Sigmoid colon (tissue), 7 donors: Measurements from ENCODE around the gene CYP3A5. TPM values are rescaled to one million over a fixed set of nuclear protein-coding genes. Genes with fewer than 3 reads are reported as not detected.

Experiments used
- DNase-seq: peaks from one replicate; pipeline ENCODE4 v3.0.0-alpha.2; 2019
- H3K27ac ChIP-seq, 4 donors: fragments of 200-600 bp; sonication (generic); one replicate each; pipeline ENCODE4 v1.5.1; 2016 to 2019; ENCODE audit warnings: mild to moderate bottlenecking in 1 of 4
- H3K27me3 ChIP-seq, 3 donors: fragments of 200-600 bp; sonication (generic); one replicate each; pipeline ENCODE4 v1.5.1; 2019; ENCODE audit warnings: mild to moderate bottlenecking in 1 of 3
- H3K36me3 ChIP-seq, 4 donors: fragments of 200-600 bp; sonication (generic); one replicate each; pipeline ENCODE4 v1.5.1; 2016 to 2019
- H3K4me1 ChIP-seq, 4 donors: fragments of 200-600 bp; sonication (generic); one replicate each; pipeline ENCODE4 v1.5.1; 2017 to 2019
- H3K4me3 ChIP-seq, 4 donors: fragments of 200-600 bp; sonication (generic); one replicate each; pipeline ENCODE4 v1.5.1; 2017 to 2019; ENCODE audit warnings: mild to moderate bottlenecking in 2 of 4, moderate library complexity in 1 of 4
- H3K9me3 ChIP-seq, 4 donors: fragments of 200-600 bp in 3 of 4; sonication (generic) in 3 of 4; one replicate each; pipeline versions ENCODE4 v1.5.1 to v1.6.1; 2013 to 2019
- CTCF ChIP-seq, 4 experiments: fragments of 450-650 bp in 3 of 4; fragments of 200-600 bp in 1 of 4; IDR thresholded peaks; one replicate each; pipeline ENCODE4 v1.5.1; 2016 to 2019; ENCODE audit warnings: antibody characterized with exemption in 4 of 4, mild to moderate bottlenecking in 3 of 4, moderate library complexity in 2 of 4
- EP300 ChIP-seq, 4 donors: sonication (generic); formaldehyde crosslinking; IDR thresholded peaks; one replicate each; pipeline ENCODE4 v1.6.1; 2017; ENCODE audit warnings: antibody characterized with exemption in 4 of 4
- POLR2A ChIP-seq, 2 donors: fragments of 450-650 bp; IDR thresholded peaks; one replicate each; pipeline ENCODE4 v1.6.1; 2016; ENCODE audit warnings: antibody characterized with exemption in 2 of 2, mild to moderate bottlenecking in 2 of 2, moderate library complexity in 2 of 2
- POLR2AphosphoS5 ChIP-seq, 4 donors: sonication (generic); formaldehyde crosslinking; IDR thresholded peaks; one replicate each; pipeline ENCODE4 v1.6.1; 2017; ENCODE audit warnings: antibody characterized with exemption in 4 of 4
- WGBS, 2 donors: extraction: QIAGEN DNeasy Blood & Tissue Kit; methylation state at CpG; one replicate each; pipeline ENCODE4 v1.1.7; 2013; 5-methylcytosine and 5-hydroxymethylcytosine counted together
- intact Hi-C: fragments of 100-400 bp; cut with DNase I; formaldehyde crosslinking; loops from one replicate; pipeline ENCODE4 v1.15.1; 2023
- polyA plus RNA-seq, 3 donors: library from polyadenylated mRNA; stranded (reverse); fragments of 200-250 nt; gene quantifications; one replicate each; pipeline ENCODE4 v1.2.3, GENCODE V29; 2013
- total RNA-seq, 4 donors: library from RNA; depleted of rRNA; stranded (reverse); fragments of >200 nt; gene quantifications; one replicate each; pipeline ENCODE4 v1.1.0, GENCODE V29; 2016
- donor health status: healthy with polysubstance abuse.
- donor health status: Bipolar disorder and iron deficiency.
- donor health status: healthy.

Gene CYP3A5
- total and polyA plus RNA-seq, 7 donors = 0.54 to 36.1 (median 7.5) TPM

DNA sequence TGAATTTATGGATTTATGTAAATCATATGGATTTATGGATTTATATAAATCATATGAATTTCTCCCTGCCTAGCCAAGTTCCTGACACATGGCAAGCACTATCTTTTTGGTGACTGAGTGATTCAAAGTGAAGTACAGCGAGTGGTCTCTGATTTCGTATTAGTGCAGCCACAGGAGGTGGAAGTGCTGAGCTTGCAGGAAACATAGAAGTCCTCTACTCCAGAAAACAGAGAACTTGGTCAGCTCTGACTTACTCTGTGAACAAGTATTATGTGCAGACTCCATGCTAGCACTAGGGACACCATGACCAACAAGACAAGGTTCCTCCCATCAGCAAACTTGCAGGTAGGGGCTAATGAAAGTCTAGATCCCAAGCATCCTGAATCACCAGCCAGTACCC is 28.5 kb downstream of the CYP3A5 start:
- no peak for DNase-seq
- no peaks in the 10 kb centered on the region for H3K27me3 ChIP-seq
- H3K36me3 ChIP-seq = peaks cover 0 to 6% (median 0%) of the 10 kb centered on the region in 4 donors
- no peaks in the 10 kb centered on the region for H3K9me3 ChIP-seq
- no peak overlapping the region for H3K27ac ChIP-seq
- intact Hi-C loops = no loop called here
- no peaks in the 10 kb centered on the region for H3K4me1 ChIP-seq
- WGBS, 2 donors = 92 to 93% methylated on average over 2 of the region's 2 CpGs
- TF ChIP-seq CTCF (IDR thresholded peaks at IDR 0.05) (no peak), POLR2A (IDR thresholded peaks at IDR 0.05) (no peak), EP300 (IDR thresholded peaks at IDR 0.05) (no peak), POLR2AphosphoS5 (IDR thresholded peaks at IDR 0.05) (no peak)
- no peak overlapping the region for H3K4me3 ChIP-seq

- H3K27me3 ChIP-seq = no peaks in the 10 kb centered on the region
- no peak overlapping the region for H3K4me3 ChIP-seq
- no peaks in the 10 kb centered on the region for H3K4me1 ChIP-seq
- WGBS, 2 donors = 86 to 96% methylated on average over 2 of the region's 2 CpGs
- DNase-seq = no peak
- TF ChIP-seq CTCF (IDR thresholded peaks at IDR 0.05) (no peak), POLR2AphosphoS5 (IDR thresholded peaks at IDR 0.05) (no peak), POLR2A (IDR thresholded peaks at IDR 0.05) (no peak), EP300 (IDR thresholded peaks at IDR 0.05) (no peak)
- H3K36me3 ChIP-seq = peaks cover 0 to 18% (median 8%) of the 10 kb centered on the region in 4 donors
- intact Hi-C loops = no loop called here
- no peaks in the 10 kb centered on the region for H3K9me3 ChIP-seq
- no peak overlapping the region for H3K27ac ChIP-seq
Measured at GRCh38 chr7:99648843-99649242, 31.0 kb downstream of the CYP3A5 start.

- WGBS, 2 donors = 97 to 98% methylated on average over 1 of the region's 1 CpG
Measured at GRCh38 chr7:99645590-99645989, 34.2 kb downstream of the CYP3A5 start.

DNA sequence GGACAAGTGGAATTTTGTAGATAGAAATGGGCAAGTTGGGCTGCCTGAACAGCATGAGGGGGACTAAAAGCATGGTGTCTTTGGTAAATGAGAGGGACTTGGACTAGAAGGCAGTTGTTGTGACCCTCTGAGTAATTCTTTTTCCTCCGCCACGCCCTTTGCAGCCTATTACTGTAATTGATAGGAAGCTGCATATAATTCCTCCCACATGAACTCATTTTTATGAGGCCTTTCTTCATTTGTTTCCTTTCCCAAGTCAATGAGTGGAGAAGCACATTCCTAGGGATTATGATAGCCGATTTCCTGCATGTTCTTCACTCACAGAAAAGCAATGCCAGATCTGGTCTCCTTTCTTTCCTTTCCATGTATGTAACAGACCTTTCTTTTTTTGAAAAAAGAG is 35.4 kb downstream of the CYP3A5 start:
- 90 to 92% methylated on average over 3 of the region's 3 CpGs for WGBS, 2 donors
- Histone ChIP-seq H3K36me3 (peaks cover 0 to 17% (median 8%) of the 10 kb centered on the region in 4 donors), H3K27ac (no peak overlapping the region), H3K9me3 (no peaks in the 10 kb centered on the region), H3K27me3 (no peaks in the 10 kb centered on the region), H3K4me1 (no peaks in the 10 kb centered on the region), H3K4me3 (no peak overlapping the region)
- TF ChIP-seq EP300 (IDR thresholded peaks at IDR 0.05) (no peak), POLR2AphosphoS5 (IDR thresholded peaks at IDR 0.05) (no peak), POLR2A (IDR thresholded peaks at IDR 0.05) (no peak), CTCF (IDR thresholded peaks at IDR 0.05) (no peak)
- intact Hi-C loops = no loop called here
- no peak for DNase-seq

More at GRCh38 chr7:99645590-99645989, 34.2 kb downstream of the CYP3A5 start:
- H3K36me3 ChIP-seq = peaks cover 0 to 18% (median 8%) of the 10 kb centered on the region in 4 donors
- intact Hi-C loops = no loop called here
- no peaks in the 10 kb centered on the region for H3K27me3 ChIP-seq
- no peak overlapping the region for H3K27ac ChIP-seq
- no peaks in the 10 kb centered on the region for H3K4me1 ChIP-seq
- H3K9me3 ChIP-seq = no peaks in the 10 kb centered on the region
- DNase-seq = no peak
- H3K4me3 ChIP-seq = no peak overlapping the region
- TF ChIP-seq CTCF (IDR thresholded peaks at IDR 0.05) = no peak
- no peak for TF ChIP-seq POLR2AphosphoS5 (IDR thresholded peaks at IDR 0.05)
- no peak for TF ChIP-seq EP300 (IDR thresholded peaks at IDR 0.05)
- no peak for TF ChIP-seq POLR2A (IDR thresholded peaks at IDR 0.05)

DNA sequence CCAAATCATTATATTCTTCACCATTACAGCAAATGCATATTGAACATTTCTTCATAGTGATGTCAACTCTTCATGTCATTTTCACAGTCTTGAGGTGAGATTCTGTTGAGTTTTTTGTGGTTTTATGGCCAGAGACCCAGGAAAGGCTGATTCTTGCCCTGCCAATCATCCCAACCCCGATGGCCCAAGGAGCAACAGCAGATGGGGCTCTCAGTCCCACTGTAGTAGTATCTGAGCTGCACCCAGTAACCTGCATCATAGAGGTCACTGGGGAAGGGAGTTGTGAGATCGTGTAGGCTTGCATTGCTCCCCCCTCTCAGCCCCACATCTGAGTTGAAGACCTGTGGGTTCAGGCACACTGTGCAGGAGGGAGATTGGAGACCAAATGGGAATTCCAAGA is 36.3 kb downstream of the CYP3A5 start:
- Histone ChIP-seq H3K4me3 (no peak overlapping the region), H3K27me3 (no peaks in the 10 kb centered on the region), H3K27ac (no peak overlapping the region), H3K36me3 (peaks cover 0 to 20% (median 8%) of the 10 kb centered on the region in 4 donors), H3K4me1 (no peaks in the 10 kb centered on the region), H3K9me3 (no peaks in the 10 kb centered on the region)
- no peak for TF ChIP-seq POLR2A (IDR thresholded peaks at IDR 0.05)
- no peak for DNase-seq
- intact Hi-C loops = no loop called here
- 93 to 96% methylated on average over 2 of the region's 2 CpGs for WGBS, 2 donors
